IMR-90 (cell line): ENCODE data around the gene ARFIP2. TPM values are rescaled to one million over a fixed set of nuclear protein-coding genes. Genes with fewer than 3 reads are reported as not detected.

ENCODE experiments used
- ATAC-seq: fragments of 200-7000 bp; cut with Tn5 transposase; 2 replicates; pipeline ENCODE4 v1.9.1; 2020; ENCODE audit warnings: low read depth, mild to moderate bottlenecking, moderate library complexity
- BruUV-seq: library from RNA; stranded (reverse); fragments of 400-500 nt; replicated peaks from 2 replicates; lab custom pipeline; 2021; lab: Mats Ljungman, UMichigan
- CTCF ChIA-PET: fragments of 300-600 bp; formaldehyde crosslinking; extraction: SDS; loops from one replicate; lab custom pipeline; 2021; ENCODE audit warnings: antibody characterized with exemption; lab: Yijun Ruan, JAX
- POLR2A ChIA-PET: fragments of 300-600 bp; sonication (Branson Sonifier 250); formaldehyde crosslinking; loops from one replicate; lab custom pipeline; 2022; ENCODE audit warnings: antibody characterized with exemption; ENCODE audit not compliant: unreplicated experiment; lab: Charles Lee
- DNase-seq: peaks from one replicate; pipeline ENCODE4 v3.0.0; 2013
- H2AFZ ChIP-seq: replicated peaks from 2 replicates; pipeline ENCODE3; 2013; ENCODE audit warnings: low read length, mild to moderate bottlenecking; ENCODE audit not compliant: poor library complexity
- H2AK5ac ChIP-seq: 2 replicates; pipeline ENCODE4 v1.6.1; 2013; ENCODE audit warnings: low read depth, low read length, inconsistent platforms
- H2AK9ac ChIP-seq: replicated peaks from 2 replicates; pipeline ENCODE3; 2013; ENCODE audit warnings: mild to moderate bottlenecking, low read depth, low read length, moderate library complexity; ENCODE audit not compliant: poor library complexity
- H2BK120ac ChIP-seq: 2 replicates; pipeline ENCODE4 v1.6.1; 2013; ENCODE audit warnings: low read depth, low read length, inconsistent platforms
- H2BK15ac ChIP-seq: 3 replicates; pipeline ENCODE4 v1.6.1; 2013; ENCODE audit warnings: low read depth, low read length, inconsistent platforms
- H2BK20ac ChIP-seq: 2 replicates; pipeline ENCODE4 v1.6.1; 2013; ENCODE audit warnings: low read depth, mild to moderate bottlenecking, inconsistent platforms, low read length, moderate library complexity
- H2BK5ac ChIP-seq: 2 replicates; pipeline ENCODE4 v1.6.1; 2013; ENCODE audit warnings: mild to moderate bottlenecking, low read depth, low read length, inconsistent platforms; ENCODE audit not compliant: poor library complexity, severe bottlenecking
- H3K14ac ChIP-seq: replicated peaks from 2 replicates; pipeline ENCODE4 v1.6.1; 2013; ENCODE audit warnings: low read depth, low read length, inconsistent platforms
- H3K18ac ChIP-seq: 2 replicates; pipeline ENCODE4 v1.6.1; 2013; ENCODE audit warnings: low read depth, low read length, control low read depth
- H3K23ac ChIP-seq: 2 replicates; pipeline ENCODE4 v1.6.1; 2013; ENCODE audit warnings: low read depth, low read length, inconsistent platforms
- H3K27ac ChIP-seq: 2 replicates; pipeline ENCODE4 v1.5.1; 2013; ENCODE audit warnings: mild to moderate bottlenecking, control low read depth, low read length; ENCODE audit not compliant: insufficient read depth
- H3K27me3 ChIP-seq: 2 replicates; pipeline ENCODE4 v1.6.1; 2013; ENCODE audit warnings: low read length; ENCODE audit not compliant: control insufficient read depth, insufficient read depth
- H3K36me3 ChIP-seq: 2 replicates; pipeline ENCODE4 v1.6.1; 2013; ENCODE audit warnings: low read length, mixed read lengths; ENCODE audit not compliant: control insufficient read depth, insufficient read depth
- H3K4ac ChIP-seq: 2 replicates; pipeline ENCODE4 v1.6.1; 2013; ENCODE audit warnings: low read depth, low read length, inconsistent platforms
- H3K4me1 ChIP-seq: 2 replicates; pipeline ENCODE4 v1.6.1; 2013; ENCODE audit warnings: low read length, mixed read lengths; ENCODE audit not compliant: control insufficient read depth, insufficient read depth
- H3K4me2 ChIP-seq: 2 replicates; pipeline ENCODE4 v1.6.1; 2013; ENCODE audit warnings: low read depth, mild to moderate bottlenecking, control low read depth, low read length, moderate library complexity
- H3K4me3 ChIP-seq: 2 replicates; pipeline ENCODE4 v1.5.1; 2013; ENCODE audit warnings: low read depth, mild to moderate bottlenecking, control low read depth, low read length, moderate library complexity; ENCODE audit not compliant: insufficient read depth
- H3K56ac ChIP-seq: 2 replicates; pipeline ENCODE4 v1.6.1; 2013; ENCODE audit warnings: low read length, inconsistent platforms; ENCODE audit not compliant: insufficient read depth; ENCODE audit errors: extremely low read depth
- H3K79me1 ChIP-seq, 2 experiments: 2 replicates each; pipeline ENCODE4 v1.6.1; 2013; ENCODE audit warnings: low read length in 2 of 2, inconsistent platforms in 1 of 2, low read depth in 1 of 2
- H3K9ac ChIP-seq: 2 replicates; pipeline ENCODE4 v1.6.1; 2013; ENCODE audit warnings: low read depth, low read length, control low read depth
- H3K9me1 ChIP-seq: 2 replicates; pipeline ENCODE4 v1.6.1; 2013; ENCODE audit warnings: low read length, inconsistent platforms; ENCODE audit not compliant: insufficient read depth
- H3K9me3 ChIP-seq: 2 replicates; pipeline ENCODE4 v1.6.1; 2013; ENCODE audit warnings: low read length; ENCODE audit not compliant: control insufficient read depth, insufficient read depth
- H4K20me1 ChIP-seq: 2 replicates; pipeline ENCODE4 v1.6.1; 2013; ENCODE audit warnings: low read length, inconsistent platforms; ENCODE audit not compliant: insufficient read depth
- H4K5ac ChIP-seq: 2 replicates; pipeline ENCODE4 v1.6.1; 2013; ENCODE audit warnings: mild to moderate bottlenecking, low read depth, low read length, control low read depth
- H4K8ac ChIP-seq, 2 experiments: 2 replicates each; pipeline ENCODE4 v1.6.1; 2013; ENCODE audit warnings: low read depth in 2 of 2, low read length in 2 of 2, control low read depth in 1 of 2, inconsistent platforms in 1 of 2
- H4K91ac ChIP-seq: 2 replicates; pipeline ENCODE4 v1.6.1; 2013; ENCODE audit warnings: low read depth, low read length, inconsistent platforms; ENCODE audit not compliant: insufficient read depth
- BHLHE40 ChIP-seq: fragments of 150-350 bp; IDR thresholded peaks from 2 replicates; pipeline ENCODE4 v1.6.1; 2016; ENCODE audit warnings: mild to moderate bottlenecking, low read depth, low read length
- CEBPB ChIP-seq: IDR thresholded peaks from 2 replicates; pipeline ENCODE4 v1.6.1; 2012; ENCODE audit warnings: low read depth, low read length, improper control_type of control experiment
- CHD1 ChIP-seq: IDR thresholded peaks from 2 replicates; pipeline ENCODE4 v1.6.1; 2012; ENCODE audit warnings: low read depth, low read length, improper control_type of control experiment
- FOS ChIP-seq: fragments of 150-350 bp; IDR thresholded peaks from 2 replicates; pipeline ENCODE4 v1.6.1; 2016; ENCODE audit warnings: low read depth, low read length
- MAFK ChIP-seq: IDR thresholded peaks from 2 replicates; pipeline ENCODE4 v1.6.1; 2012; ENCODE audit warnings: low read depth, low read length, improper control_type of control experiment
- MAZ ChIP-seq: IDR thresholded peaks from 2 replicates; pipeline ENCODE4 v1.6.1; 2012; ENCODE audit warnings: low read depth, mild to moderate bottlenecking, low read length, improper control_type of control experiment, moderate library complexity, borderline replicate concordance
- NFE2L2 ChIP-seq: fragments of 150-350 bp; IDR thresholded peaks from 2 replicates; pipeline ENCODE4 v1.6.1; 2016; ENCODE audit warnings: low read depth, mild to moderate bottlenecking, low read length
- POLR2A ChIP-seq: IDR thresholded peaks from 2 replicates; pipeline ENCODE4 v1.6.1; 2012; ENCODE audit warnings: mild to moderate bottlenecking, low read depth, low read length
- RAD21 ChIP-seq: IDR thresholded peaks from 2 replicates; pipeline ENCODE4 v1.6.1; 2012; ENCODE audit warnings: low read length, improper control_type of control experiment
- RCOR1 ChIP-seq: IDR thresholded peaks from 2 replicates; pipeline ENCODE4 v1.6.1; 2012; ENCODE audit warnings: mild to moderate bottlenecking, low read length, improper control_type of control experiment; ENCODE audit not compliant: insufficient replicate concordance
- RFX5 ChIP-seq: IDR thresholded peaks from 2 replicates; pipeline ENCODE4 v1.8.0; 2012; ENCODE audit warnings: low read depth, mild to moderate bottlenecking, low read length, moderate library complexity
- SMC3 ChIP-seq: fragments of 150-350 bp; IDR thresholded peaks from 2 replicates; pipeline ENCODE4 v1.6.1; 2016; ENCODE audit warnings: low read depth, mild to moderate bottlenecking, antibody characterized with exemption, low read length, moderate library complexity
- WGBS, 2 experiments: methylation state at CpG; one replicate each; pipeline versions ENCODE4 v1.1.5 to v1.1.7; 2013; ENCODE audit warnings: missing lambda C conversion rate in 2 of 2; ENCODE audit not compliant: insufficient read length in 1 of 2; ENCODE audit errors: extremely low coverage in 2 of 2; 5-methylcytosine and 5-hydroxymethylcytosine counted together
- dilution Hi-C: fragments of 300-500 bp; cut with HindIII; formaldehyde crosslinking; loops from one replicate; pipeline ENCODE4 v1.14.3; 2018; ENCODE audit warnings: low sequenced_read_pairs; ENCODE audit not compliant: unreplicated experiment
- in situ Hi-C: fragments of 300-500 bp; cut with MboI; formaldehyde crosslinking; loops from 3 replicates; pipeline ENCODE4 v1.14.3; 2019; ENCODE audit warnings: low sequenced_read_pairs, inconsistent platforms, mixed read lengths
- intact Hi-C: fragments of 100-400 bp; cut with micrococcal nuclease; formaldehyde crosslinking; loops from 2 replicates; pipeline ENCODE4 v1.10.0; 2022
- polyA plus RNA-seq, 3 experiments: library from polyadenylated mRNA; depleted of rRNA; stranded (reverse); fragments of >200 nt; gene quantifications; 2 replicates each; pipeline ENCODE4 v1.2.3, GENCODE V29; 2012; ENCODE audit warnings: low replicate concordance in 1 of 3
- total RNA-seq: library from RNA; depleted of rRNA; stranded (reverse); fragments of >200 nt; gene quantifications from 2 replicates; pipeline ENCODE4 v1.2.3, GENCODE V29; 2012
- TF ChIP-seq, protein P1 (sequence below): fragments of 150-350 bp; IDR thresholded peaks from 2 replicates; pipeline ENCODE4 v1.6.1; 2017; ENCODE audit warnings: mild to moderate bottlenecking, antibody characterized with exemption, low read length, low read depth

The ARFIP2 gene
- total and polyA plus RNA-seq, 2 of the 4 experiments (the other 2 are of a cell fraction), result 84.4 to 93.9 TPM

DNA sequence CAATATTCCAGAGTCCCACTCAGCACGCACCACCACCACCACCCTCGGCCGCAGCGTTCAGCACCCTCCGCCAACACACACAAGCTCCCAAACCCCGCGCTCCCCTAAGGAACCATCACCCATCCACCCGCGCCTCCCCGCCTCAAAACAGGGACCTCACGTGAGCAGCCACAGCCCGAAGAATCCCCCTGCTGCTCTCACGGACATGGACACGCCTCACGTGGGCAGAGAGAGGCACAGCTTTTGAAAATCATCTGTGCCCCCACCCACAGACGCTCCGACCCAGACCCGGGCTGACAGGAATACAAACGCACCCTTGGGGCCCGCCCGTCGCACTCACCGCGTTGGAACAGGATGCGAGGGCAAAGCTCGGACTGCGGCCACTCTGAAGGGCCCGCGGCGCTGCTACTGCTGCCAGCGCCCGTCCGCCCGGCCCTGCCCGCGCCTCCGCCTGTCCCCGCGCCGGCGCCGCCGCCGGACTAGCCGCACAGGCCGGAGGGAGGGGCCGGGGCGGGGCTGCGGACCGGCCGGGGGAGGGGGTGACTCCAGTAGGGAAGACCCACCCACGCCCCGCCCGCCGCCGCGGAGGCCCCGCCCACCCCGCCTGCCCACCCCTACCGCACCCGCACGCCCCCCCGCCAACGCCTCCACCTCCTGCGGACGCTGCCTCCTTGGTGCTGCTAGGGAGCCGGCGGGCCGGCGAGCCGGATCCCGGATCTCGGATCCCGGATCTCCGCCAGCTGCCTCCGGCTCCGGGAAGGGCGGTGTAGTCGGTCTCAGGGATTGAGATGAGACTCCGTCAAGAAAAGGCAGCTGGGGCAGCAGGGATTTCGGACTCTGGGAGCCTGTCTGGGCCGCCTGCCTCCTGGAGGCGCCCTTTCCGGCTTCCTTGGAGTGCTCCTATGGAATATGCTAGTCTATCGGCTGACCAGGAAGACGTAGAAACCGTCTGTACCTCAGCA is 7.4 kb downstream of the ARFIP2 start, which contains the start of gene TRIM3 (continued):
- TF ChIP-seq, protein P1, sequence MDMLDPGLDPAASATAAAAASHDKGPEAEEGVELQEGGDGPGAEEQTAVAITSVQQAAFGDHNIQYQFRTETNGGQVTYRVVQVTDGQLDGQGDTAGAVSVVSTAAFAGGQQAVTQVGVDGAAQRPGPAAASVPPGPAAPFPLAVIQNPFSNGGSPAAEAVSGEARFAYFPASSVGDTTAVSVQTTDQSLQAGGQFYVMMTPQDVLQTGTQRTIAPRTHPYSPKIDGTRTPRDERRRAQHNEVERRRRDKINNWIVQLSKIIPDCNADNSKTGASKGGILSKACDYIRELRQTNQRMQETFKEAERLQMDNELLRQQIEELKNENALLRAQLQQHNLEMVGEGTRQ, result peak; percentile 70
- no peak for TF ChIP-seq CEBPB

DNA sequence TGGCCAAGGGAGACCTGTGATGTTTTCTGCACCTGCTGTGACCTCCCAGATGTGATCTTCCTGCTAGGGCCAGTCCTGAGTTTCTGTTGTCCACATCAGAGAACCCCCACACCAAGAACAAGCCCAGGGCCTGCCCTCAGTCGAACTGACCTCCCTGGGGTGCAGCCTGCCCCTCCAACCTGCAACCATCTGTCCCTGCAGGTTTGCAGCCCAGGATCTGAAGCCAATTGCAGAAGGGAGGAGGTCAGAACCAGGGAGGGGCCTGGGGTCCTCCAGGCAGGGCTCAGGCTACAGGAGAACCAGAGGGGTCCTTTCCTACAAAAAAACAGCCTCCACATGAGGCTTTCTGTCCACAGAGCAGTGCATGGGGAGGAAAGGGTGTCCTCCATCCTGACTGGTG is 8.2 kb downstream of the ARFIP2 start:
- Histone ChIP-seq H2AK5ac (peak overlapping the region; percentile 54), H4K8ac (peak overlapping the region in 1 of 2 experiments; percentile 47; a peak in 1 of 4 replicates), H3K4me3 (peak overlapping the region; percentile 99), H3K14ac (peak overlapping the region; percentile 45; the same call in 1 of the 2 replicates), H2BK5ac (no peak overlapping the region), H3K9me3 (no peaks in the 10 kb centered on the region), H3K56ac (no peak overlapping the region), H4K20me1 (peaks cover 6% of the 10 kb centered on the region; the same call in 1 of the 2 replicates), H4K5ac (no peak overlapping the region), H2AFZ (peak overlapping the region; percentile 29), H3K9me1 (peaks cover 21% of the 10 kb centered on the region), H3K27me3 (no peaks in the 10 kb centered on the region), H3K23ac (no peak overlapping the region), H2AK9ac (peak overlapping the region; percentile 87), H2BK20ac (no peak overlapping the region), H3K79me1 (peaks cover 26 to 70% of the 10 kb centered on the region in 2 experiments), H4K91ac (no peak overlapping the region), H3K18ac (no peak overlapping the region), H3K4me2 (peak overlapping the region; percentile 89), H3K36me3 (peaks cover 15% of the 10 kb centered on the region), H3K4ac (peak overlapping the region; percentile 53; the same call in 1 of the 2 replicates), H3K4me1 (peaks cover 6% of the 10 kb centered on the region), H2BK15ac (no peak overlapping the region), H3K9ac (peak overlapping the region; percentile 28; the same call in 1 of the 2 replicates), H3K27ac (no peak overlapping the region; the same call in 1 of the 2 replicates), H2BK120ac (no peak overlapping the region)
- no TSS peak for BruUV-seq
- CTCF ChIA-PET, result no interaction called here
- no peak for DNase-seq
- POLR2A ChIA-PET, result no interaction called here
- ATAC-seq, result no peak
- no CpG with 5 or more reads among the region's 1 CpG for WGBS, 2 experiments
- in situ Hi-C loops (no loop called here), intact Hi-C loops (loop anchor here (1.0 kb wide), 1 partner anchor 151 kb away; no protein-coding TSS in a partner anchor), dilution Hi-C loops (no loop called here)
- TF ChIP-seq CHD1 (no peak), NFE2L2 (no peak), SMC3 (no peak), RFX5 (no peak), FOS (no peak), MAZ (no peak), CEBPB (no peak), RAD21 (no peak), MAFK (no peak), RCOR1 (no peak), BHLHE40 (no peak), POLR2A (no peak)
- TF ChIP-seq, protein P1, result no peak
